HepG2 (cell line): Measurements from ENCODE around the gene PKNOX2.

Experiments
- ATF3 ChIP-seq: sonication (generic); formaldehyde crosslinking; IDR thresholded peaks from 2 replicates; pipeline ENCODE4 v1.4.0; 2020; ENCODE audit warnings: missing genetic modification reagents
- CHD2 ChIP-seq: IDR thresholded peaks from 2 replicates; pipeline ENCODE4 v1.6.1; 2011; ENCODE audit warnings: low read depth, low read length, improper control_type of control experiment
- CHD4 ChIP-seq: fragments of 200-600 bp; sonication (generic); IDR thresholded peaks from 2 replicates; pipeline ENCODE4 v1.7.0; 2017; ENCODE audit warnings: mild to moderate bottlenecking, low read length, borderline replicate concordance
- CTCF ChIP-seq: sonication (generic); formaldehyde crosslinking; IDR thresholded peaks from 2 replicates; pipeline ENCODE4 v1.5.0; 2020; ENCODE audit warnings: mild to moderate bottlenecking, missing genetic modification reagents, moderate library complexity
- E2F5 ChIP-seq: sonication (generic); formaldehyde crosslinking; conservative IDR thresholded peaks from 2 replicates; pipeline ENCODE4 v1.4.0; 2020; ENCODE audit warnings: missing genetic modification reagents
- POLR2AphosphoS5 ChIP-seq: IDR thresholded peaks from 2 replicates; pipeline ENCODE4 v1.6.1; 2012; ENCODE audit warnings: low read depth, low read length
- RAD21 ChIP-seq: fragments of 450-650 bp; formaldehyde crosslinking; IDR thresholded peaks from 2 replicates; pipeline ENCODE4 v1.5.0; 2020; ENCODE audit warnings: mild to moderate bottlenecking
- SAP130 ChIP-seq: IDR thresholded peaks from 2 replicates; pipeline ENCODE4 v1.6.1; 2016; ENCODE audit warnings: low read depth
- TGIF2 ChIP-seq: IDR thresholded peaks from 2 replicates; pipeline ENCODE4 v1.6.1; 2016; ENCODE audit warnings: control low read depth, missing compliant biosample characterization
- ZBTB10 ChIP-seq: sonication (generic); formaldehyde crosslinking; IDR thresholded peaks from 2 replicates; pipeline ENCODE4 v1.4.0; 2020; ENCODE audit warnings: missing genetic modification reagents, borderline replicate concordance
- ZBTB14 ChIP-seq: sonication (generic); formaldehyde crosslinking; IDR thresholded peaks from 2 replicates; pipeline ENCODE4 v1.4.0; 2020; ENCODE audit warnings: missing genetic modification reagents
- ZNF337 ChIP-seq: sonication (generic); formaldehyde crosslinking; IDR thresholded peaks from 2 replicates; pipeline ENCODE4 v1.5.1; 2020; ENCODE audit warnings: missing genetic modification reagents, low read depth, mild to moderate bottlenecking, borderline replicate concordance

- TF ChIP-seq TGIF2 (CRISPR knock-in tag) (no peak), CHD4 (no peak), CTCF (CRISPR knock-in tag) (no peak), ZBTB10 (CRISPR knock-in tag) (no peak), CHD2 (no peak), E2F5 (CRISPR knock-in tag) (no peak), ZNF337 (CRISPR knock-in tag) (no peak), ATF3 (no peak), SAP130 (no peak), RAD21 (CRISPR knock-in tag) (no peak), POLR2AphosphoS5 (no peak), ZBTB14 (CRISPR knock-in tag) (no peak)
Observed at GRCh38 chr11:125261588-125261987, 97.0 kb downstream of the PKNOX2 start.
